GM18520 (cell line): Measurements from ENCODE around the gene TGIF2.
"Not testable (repeated sequence)": the region's sequence is repeated elsewhere in the genome, so short reads cannot be mapped to it uniquely, and the experiment has no call there.

Experiments used
- ATAC-seq: cut with Tn5 transposase; IDR thresholded peaks from one replicate; pipeline ENCODE4 v1.9.1; 2021; ENCODE audit not compliant: unreplicated experiment

TGIF2 gene

DNA sequence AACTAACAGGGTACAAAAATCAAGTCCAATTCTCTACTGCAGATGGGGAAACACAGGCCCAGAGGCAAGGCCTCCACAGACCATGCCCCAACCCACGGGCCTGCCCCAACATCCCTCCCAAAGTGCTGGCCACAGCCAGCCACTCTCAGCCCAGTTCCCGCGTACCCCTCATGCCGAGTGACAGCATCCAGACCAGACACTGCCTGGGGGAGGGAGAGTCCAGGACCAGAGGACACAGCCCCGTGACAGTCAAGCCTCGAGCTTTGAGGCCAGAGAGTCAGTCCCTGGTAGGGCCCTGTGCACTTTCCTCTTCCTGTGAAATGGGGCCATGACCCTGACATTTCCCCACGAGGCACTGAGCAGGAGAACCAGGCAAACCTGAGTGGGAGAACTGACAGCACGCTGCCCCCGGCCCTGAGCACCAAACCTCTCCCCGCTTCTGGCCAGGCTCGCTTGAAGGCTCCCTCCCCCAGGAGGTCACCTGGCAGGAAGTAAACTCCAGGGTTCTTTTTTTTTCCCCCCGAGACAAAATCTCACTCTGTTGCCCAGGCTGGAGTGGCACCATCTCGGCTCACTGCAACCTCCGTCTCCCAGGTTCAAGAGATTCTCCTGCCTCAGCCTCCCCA lies 27.2 kb upstream of the TGIF2 start:
- ATAC-seq = no peak

DNA sequence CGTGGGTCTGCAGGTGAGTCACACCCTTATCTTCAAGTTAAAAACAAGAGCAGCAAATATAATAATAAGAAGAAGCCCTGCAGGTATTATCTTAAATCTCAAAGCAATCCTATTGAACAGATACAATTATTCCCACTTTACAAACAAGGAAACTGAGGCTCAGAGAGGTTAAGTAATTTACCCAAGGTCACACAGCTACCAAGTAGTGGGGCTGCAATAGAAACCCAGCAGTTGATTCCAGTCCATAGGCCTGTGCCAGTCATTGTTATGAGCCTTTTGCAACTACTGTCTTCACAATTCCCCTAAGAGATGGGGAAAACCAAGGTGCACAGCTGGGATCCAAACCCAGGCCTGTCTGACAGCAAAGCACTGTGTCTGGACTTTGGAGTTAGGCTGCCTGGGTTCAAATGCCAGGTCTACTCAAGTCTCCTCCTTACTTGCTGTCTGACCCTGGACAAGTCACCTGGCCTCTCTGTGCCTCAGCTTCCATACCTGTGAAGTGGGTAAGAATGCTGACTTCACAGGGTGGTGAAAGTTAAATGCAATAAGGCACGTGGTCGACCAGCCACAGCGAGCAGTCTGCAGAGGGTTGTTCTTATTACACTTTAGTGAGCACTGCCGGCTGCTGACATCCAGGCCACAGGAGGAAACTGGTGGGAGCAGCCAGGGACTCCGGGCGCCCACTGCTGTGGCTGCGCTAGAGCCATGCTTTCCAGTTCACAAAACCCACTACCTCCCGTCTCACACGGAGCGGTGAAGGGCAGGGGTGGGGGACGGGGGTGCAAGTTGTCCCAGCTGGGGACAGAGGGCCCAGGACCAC lies 26.0 kb upstream of the TGIF2 start:
- no peak for ATAC-seq

DNA sequence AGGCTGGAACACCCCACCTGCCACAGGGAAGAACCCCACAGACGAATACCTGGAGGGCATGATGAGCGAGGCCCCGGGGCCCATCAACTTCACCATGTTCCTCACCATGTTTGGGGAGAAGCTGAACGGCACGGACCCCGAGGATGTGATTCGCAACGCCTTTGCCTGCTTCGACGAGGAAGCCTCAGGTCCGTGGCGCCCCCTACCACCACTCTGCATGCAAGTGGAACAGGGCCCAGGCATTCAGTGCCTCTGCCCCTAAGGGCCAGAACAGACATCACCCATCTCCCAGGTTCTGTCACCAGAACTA lies 25.4 kb upstream of the TGIF2 start:
- ATAC-seq = no peak

DNA sequence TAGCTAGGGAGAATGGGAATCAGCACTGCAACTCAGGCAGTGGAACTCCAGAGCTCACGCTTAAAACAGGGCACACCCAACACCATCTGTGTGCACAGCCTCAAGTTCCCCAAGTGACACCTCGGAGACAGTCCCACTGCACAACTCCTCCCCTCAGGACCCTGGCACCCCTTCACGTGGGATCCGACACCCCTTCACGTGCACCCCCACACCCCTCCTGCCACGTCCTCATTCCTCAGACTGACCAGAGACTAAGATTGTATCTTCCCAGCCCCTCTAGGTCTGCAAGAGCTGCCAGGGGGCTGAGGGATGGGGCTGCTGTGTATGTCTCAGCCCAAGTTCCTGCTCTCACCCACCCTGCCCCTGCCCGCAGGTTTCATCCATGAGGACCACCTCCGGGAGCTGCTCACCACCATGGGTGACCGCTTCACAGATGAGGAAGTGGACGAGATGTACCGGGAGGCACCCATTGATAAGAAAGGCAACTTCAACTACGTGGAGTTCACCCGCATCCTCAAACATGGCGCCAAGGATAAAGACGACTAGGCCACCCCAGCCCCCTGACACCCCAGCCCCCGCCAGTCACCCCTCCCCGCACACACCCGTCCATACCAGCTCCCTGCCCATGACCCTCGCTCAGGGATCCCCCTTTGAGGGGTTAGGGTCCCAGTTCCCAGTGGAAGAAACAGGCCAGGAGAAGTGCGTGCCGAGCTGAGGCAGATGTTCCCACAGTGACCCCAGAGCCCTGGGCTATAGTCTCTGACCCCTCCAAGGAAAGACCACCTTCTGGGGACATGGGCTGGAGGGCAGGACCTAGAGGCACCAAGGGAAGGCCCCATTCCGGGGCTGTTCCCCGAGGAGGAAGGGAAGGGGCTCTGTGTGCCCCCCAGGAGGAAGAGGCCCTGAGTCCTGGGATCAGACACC lies 24.4 kb upstream of the TGIF2 start:
- no peak for ATAC-seq

DNA sequence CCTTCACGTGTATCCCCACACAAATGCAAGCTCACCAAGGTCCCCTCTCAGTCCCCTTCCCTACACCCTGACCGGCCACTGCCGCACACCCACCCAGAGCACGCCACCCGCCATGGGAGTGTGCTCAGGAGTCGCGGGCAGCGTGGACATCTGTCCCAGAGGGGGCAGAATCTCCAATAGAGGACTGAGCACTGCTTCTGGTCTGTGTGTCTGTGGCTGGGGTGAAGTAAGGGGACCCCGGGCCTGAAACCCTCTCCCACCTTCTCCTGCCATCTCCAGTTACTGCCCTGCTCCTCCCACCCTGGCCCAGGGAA lies 23.8 kb upstream of the TGIF2 start:
- no peak for ATAC-seq

DNA sequence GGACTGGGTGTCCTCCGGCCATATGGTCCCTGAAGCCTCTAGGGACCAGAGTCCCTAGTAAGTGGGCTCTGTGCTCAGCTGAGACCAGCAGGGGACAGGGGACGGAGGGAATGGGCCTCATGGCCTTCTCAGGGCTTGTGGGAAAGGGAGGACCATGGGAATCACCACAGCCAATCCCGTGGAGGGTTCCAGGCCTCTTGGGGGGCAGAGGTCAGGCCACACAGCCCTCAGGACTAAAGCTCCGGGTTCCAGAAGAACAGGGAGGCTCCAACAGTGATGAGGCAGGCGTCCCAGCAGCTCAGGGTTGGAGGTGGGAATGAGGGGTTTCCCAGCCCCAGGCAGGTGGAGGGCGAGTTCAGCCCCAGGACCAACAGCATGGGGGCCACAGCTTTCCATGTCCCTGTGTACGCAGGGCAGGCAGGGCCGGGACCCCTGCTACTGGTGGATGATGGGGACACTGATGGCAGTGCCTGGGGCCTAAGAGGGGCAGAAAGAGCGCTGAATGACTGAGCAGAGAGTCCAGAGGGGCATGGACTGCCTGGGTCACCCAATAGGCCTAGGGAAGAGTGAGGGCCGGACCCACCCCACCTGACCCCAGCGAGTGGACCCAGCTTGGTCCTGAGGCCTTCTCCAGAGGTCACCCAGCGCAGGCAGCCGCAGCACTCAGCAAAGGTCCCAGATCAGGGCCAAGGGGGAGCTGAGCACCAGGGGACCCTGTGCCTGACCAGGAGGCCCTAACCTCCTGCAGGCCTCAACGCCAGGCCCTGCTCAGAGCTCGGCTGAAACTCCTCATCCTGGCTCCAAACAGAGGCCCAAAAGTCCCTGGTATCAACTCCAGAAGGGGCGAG lies 23.2 kb upstream of the TGIF2 start:
- no peak for ATAC-seq

DNA sequence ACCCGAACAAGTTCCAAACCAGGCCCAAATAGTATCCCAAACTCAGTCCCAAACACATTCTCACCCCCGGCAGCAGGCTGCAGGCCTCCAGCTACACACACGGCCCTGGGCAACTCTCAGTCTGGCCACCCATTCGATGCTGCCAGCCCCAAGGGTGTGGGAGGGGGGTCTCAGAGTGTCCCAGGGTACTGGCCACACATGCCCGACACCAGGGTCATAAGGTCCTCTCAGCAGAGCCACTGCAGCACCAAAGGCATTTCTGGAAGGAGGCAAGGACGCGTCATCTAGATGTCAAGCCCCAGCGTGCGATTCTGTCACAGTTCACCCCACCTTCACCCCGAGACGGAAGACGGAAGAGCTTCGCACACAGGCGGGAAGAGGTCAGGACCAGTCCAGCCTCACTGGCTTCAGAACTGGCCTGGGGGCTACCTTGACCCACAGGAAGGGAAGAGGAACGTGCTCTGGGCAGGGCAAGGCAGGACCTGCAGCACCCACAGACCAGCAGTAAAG lies 22.6 kb upstream of the TGIF2 start:
- ATAC-seq = no peak

DNA sequence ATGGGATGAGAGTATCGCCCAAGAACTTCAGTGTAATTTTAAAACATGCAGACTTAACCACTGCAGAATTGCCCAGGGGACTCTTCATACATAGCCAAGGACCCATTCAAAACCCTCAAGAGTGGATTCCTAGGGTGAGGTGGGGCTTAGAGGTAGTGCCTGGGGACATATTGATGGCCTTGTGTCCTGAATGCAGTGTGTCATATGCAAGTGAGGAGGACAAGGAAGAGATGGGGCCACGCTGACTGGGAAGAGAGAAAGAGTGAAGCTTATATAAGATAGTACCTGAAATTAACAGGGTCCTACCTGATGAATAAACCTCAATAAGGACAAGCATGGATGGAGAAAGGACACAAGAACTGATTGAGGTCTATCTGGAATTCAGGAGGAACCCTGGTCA lies 18.1 kb upstream of the TGIF2 start:
- no peak for ATAC-seq

DNA sequence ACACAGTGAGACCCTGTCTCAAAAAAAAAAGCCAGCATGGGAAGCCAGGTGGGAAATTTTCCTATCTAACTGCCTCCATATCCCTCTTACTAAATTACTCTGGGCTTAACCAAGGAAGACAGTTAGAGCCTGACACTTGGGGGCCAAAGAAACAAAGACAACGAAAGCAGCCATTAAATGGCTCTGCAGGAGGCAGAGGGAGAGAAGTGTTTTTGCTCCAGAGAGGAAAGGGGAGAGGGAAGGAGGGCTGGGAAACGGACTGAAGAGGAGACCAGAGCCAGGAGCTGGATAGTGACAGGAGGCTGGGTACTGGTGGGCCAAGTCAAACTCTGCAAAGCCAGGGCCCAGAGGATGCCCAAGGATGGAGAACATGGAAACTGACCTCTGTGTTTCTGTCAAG lies 10.7 kb upstream of the TGIF2 start:
- no peak for ATAC-seq

DNA sequence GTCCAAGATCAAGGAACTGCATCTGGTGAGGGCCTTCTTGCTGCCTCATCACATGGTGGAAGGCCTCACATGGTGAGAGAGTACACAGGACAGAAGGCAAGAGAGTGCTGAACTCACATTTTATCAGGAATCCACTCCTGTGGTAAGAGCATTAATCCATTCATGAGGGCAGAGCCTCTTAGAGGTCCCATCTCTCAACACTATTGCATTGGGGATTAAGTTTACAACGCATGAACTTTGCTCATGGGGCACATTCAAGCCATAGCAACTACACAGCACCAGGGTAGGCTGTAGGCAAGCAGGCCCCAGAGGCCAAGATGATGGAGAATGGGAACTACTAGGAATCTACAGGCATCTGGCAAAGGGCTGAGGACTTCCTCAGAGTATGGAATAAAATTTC lies 10.0 kb upstream of the TGIF2 start:
- no peak for ATAC-seq

DNA sequence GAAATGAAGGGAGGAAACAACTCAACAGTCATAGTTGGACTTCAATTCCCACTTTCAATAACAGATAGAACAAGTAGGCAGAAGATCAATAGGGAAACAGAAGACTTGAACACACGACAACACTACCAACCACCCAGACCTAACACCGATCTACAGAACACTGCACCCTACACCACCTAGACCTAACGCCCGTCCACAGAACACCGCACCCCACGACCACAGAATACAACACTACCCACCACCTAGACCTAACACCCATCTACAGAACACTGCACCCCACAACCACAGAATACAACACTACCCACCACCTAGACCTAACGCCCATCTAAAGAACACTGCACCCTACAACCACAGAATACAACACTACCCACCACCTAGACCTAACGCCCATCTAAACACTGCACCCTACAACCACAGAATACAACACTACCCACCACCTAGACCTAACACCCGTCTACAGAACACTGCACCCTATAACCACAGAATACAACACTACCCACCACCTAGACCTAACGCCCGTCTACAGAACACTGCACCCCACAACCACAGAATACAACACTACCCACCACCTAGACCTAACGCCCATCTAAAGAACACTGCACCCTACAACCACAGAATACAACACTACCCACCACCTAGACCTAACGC lies 9.2 kb upstream of the TGIF2 start:
- ATAC-seq = not testable (repeated sequence)

DNA sequence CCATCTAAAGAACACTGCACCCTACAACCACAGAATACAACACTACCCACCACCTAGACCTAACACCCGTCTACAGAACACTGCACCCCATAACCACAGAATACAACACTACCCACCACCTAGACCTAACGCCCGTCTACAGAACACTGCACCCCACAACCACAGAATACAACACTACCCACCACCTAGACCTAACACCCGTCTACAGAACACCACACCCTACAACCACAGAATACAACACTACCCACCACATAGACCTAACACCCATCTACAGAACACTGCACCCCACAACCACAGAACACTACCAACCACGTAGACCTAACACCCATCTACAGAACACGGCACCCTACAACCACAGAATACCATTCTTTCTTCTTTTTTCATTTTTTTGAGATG lies 8.7 kb upstream of the TGIF2 start:
- not testable (repeated sequence) for ATAC-seq

DNA sequence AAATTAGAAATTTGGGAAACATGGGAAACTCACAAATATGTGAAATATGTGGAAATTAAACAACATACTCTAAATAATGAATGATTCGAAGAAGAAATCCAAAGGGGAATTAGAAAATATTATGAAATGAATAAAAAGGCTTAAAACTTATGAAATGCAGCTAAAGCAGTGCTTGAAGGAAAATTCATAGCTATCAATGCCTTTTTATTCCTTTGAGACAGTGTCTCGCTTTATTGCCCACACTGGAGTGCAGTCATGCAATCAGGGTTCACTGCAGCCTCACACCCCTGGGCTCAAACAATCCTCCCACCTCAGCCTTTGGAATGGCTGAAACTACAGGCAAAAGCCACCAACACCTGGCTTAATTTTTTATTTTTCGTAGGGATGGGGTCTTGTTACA lies 7.9 kb upstream of the TGIF2 start:
- no peak for ATAC-seq

DNA sequence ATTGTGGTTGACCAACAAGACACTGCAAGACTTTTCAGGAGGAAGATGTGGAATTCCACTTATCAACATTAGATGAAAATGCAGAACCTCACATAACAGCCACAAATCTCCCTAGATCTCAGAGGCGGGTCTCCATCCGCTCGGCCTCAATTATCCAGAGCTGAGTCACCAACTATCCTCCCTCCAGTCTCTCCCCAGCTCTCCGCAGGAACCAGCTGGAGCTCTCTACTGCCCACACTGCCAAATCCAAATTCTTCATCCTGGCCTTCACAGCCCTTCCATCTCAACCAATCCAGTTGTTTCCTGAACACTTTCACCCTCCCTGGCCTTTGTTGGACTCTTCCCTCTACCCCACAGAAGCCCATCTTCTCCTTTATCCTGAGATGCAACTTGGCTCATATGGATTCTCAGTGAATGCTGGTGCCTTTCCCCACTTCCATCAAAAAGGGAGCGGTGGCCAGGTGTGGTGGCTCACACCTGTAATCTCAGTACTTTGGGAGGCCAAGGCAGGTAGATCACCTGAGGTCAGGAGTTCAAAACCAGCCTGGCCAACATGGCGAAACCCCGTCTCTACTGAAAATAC lies 3.5 kb upstream of the TGIF2 start:
- no peak for ATAC-seq

DNA sequence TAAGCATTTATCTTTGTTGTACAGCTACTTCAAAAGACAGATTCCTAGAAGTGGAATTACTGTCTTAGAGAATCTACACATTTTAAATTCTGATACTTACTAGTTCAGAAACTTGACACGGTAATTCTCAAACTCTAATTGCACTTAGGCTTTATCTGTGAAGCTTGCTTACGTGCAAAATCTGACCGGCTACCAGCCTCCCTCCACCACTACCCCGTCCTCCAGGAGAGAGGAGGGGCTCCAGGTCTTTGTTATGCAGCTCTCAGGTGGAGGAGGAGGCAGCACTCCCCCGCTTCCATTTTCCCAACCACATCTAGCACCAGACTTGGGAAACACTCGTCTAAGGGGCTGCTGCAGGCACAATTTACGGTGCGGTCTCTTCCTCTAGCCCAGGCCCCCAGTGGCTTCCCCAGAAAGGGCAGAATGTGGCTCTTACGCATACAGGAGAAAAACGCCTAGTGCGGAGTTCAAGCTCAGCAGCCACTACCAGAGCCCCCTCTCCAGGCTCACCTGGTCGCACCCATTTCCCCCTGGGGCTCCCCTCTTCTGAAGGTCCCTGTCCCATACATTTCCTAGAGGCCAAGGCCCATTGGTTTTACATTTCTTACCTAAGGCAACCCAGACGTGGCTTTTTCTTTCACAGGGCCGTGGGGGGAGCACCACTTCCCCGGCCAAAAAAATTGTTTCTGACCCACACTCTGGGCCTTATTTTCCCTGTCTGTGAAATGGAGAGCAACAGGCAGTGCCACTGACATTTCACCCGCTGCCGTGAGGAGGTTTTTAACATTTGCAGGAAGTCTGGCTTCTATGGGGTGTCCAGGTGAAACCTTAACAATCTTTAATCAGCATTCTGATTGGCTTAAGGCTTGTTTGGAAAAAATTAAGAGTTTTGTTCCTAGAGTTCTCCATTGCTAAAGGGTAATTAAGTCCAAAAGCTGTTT lies 1.6 kb upstream of the TGIF2 start:
- ATAC-seq = no peak

DNA sequence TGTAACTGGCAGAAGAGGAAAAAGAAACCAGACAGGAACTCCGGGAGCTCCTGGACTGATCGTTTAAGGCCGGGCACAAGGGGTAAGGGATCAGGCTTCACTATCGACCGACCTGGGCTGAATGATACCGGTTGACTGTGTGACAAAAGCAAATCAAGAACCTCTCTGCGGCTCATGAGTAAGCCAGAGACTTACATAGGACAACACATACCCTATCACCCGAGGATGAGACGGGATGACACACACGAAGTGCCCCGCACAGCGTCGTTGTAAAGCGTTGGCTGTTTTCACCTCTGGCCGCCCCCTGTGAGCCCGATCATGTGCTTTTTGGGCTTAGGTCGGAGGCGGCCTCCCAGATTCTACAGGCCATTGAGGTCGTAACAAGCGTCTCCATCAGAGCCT lies 695 bp upstream of the TGIF2 start:
- ATAC-seq = no peak

DNA sequence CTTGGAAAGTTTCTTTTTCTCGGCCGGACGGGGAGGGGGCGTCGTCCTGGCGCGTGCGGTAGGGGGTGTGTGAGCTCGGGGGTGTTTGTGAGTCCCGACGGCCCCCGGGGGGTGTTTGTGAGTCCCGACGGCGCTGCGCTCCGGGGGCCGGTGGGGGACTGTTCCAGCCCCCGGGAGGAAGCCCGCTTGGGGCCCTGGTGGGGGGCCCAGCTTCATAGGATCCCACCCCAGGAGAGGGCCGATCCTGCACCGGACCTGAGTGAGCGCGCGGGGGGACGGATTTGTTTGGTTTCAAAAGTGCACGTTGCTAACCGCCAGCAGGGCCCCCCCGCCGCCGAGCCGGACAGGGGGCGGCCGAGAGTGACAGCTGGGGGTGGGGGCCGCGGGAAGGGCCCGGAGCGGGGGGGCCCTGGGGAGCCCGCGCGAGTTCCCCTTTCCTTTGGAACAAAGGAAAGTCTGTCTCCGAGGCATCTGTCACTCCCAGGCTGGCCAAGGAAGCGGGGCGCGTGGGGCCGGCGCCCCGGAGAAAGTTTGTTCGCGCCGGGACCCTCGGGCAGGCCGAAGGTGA lies 485 bp downstream of the TGIF2 start:
- no peak for ATAC-seq

DNA sequence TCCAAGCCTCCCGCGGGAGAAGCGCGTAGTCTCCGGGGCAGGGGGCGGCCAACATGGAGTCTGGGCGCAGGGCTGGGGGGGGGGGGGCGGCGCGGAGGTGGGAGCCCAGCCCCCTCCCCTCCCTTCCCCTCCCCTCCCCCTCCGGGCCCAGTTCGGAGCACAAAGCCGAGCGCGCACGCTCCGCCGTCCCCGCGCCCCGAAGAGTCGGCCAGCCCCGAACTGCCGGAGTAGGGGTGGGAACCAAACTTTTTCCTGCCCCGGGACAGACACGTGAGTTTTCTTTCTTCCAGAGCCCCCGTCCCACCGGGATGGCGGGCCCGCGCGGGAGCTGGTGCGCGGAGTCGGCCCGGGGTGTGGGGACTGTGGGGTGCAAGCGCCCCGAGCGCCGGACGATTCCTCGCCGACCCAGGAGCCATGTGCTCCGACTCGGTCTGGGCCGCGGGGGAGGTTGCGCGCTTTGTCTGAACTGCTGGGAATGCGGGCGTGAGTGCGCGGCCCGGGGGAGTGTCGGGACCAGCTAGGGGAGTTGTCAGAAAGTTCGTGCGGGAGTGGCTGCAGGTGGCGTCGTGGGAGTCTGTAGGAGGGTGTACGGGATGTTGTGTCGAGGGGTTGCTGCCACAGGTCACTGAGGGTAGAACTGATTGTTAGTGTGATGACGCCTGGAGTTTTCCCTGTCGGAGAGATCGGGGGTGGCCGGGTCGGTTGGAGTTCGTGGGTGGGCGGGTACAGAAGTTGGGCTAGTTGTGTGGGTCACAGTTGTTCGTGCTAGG lies 1.2 kb downstream of the TGIF2 start:
- no peak for ATAC-seq
